HuH-7 (cell line): ENCODE data around the gene PPFIBP2.
"Not testable (repeated sequence)": the region's sequence is repeated elsewhere in the genome, so short reads cannot be mapped to it uniquely, and the experiment has no call there.

ENCODE experiments used
- DNase-seq: peaks from one replicate; pipeline ENCODE4 v3.0.0; 2011; ENCODE audit warnings: low spot score

The PPFIBP2 gene

DNA sequence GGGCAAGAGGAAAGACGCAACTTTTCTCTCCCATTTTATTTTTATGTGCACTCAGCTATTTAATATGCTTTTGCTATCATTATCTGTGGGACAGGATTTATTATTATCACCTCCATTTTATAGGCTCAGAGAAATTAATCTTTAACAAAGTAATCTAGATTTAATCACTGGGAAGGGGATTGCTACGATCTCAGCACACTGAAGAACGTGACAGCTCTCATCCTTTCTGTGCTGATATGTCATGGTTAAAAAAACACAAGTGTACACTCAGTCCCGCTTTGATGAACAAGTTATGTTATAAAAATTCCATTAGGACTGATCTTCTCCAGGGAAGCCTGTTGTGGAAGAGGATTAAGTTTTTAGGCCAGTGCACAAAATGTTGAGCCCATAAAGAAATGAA lies 121.9 kb downstream of the PPFIBP2 start:
- no peak for DNase-seq

DNA sequence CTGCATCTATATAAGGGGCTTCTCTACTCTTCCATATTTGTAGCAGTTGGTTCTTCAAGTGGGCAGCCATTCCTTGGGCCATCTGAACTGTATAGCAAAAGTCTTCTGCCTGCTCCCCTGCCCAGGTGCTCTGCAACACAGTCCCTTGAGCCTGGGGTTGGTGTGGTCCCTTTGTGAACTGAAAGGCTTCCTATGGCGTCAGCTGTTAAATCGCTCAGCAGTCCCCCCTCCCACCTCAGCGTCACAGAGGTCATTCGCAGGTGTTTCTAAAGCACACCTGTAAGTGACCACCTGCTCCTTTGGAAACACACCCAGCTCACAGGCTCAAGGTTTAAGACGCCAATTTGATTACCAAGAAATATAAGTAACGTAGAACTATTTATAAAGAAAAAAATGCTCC lies 122.6 kb downstream of the PPFIBP2 start:
- DNase-seq = no peak

DNA sequence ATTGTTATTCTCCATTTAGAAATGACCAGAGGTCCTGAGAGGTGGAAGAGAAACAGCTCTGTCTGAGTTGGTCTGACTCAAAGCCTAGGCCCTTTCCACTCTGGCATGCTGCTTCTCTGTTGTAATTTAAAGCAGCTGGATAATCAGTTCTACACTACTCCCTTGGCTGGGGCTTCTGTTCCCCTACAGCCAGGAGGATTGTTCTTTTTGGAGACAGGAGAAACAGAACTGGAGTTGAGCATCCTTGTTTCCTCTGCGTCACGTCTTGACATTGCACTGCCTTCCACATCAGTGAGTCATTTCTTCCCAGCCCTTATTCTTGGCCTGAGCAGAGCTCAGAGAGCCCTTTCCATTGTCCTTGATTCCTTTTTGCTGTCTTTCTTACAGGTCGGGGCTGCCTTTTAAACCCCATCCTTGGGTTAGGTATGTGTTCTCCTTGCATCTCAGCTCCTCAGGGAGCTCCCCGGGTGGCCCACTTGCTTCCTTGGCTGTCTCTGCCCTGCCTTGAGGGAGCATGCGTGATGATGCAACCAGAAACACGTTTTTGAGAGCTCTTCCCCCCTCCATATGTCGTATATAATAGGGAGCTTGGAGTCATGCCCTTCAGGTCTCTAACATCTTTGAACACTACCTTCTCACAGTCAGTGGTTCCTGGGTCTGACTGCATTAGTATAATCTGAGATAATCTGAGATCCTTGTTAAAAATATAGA lies 123.8 kb downstream of the PPFIBP2 start:
- no peak for DNase-seq

DNA sequence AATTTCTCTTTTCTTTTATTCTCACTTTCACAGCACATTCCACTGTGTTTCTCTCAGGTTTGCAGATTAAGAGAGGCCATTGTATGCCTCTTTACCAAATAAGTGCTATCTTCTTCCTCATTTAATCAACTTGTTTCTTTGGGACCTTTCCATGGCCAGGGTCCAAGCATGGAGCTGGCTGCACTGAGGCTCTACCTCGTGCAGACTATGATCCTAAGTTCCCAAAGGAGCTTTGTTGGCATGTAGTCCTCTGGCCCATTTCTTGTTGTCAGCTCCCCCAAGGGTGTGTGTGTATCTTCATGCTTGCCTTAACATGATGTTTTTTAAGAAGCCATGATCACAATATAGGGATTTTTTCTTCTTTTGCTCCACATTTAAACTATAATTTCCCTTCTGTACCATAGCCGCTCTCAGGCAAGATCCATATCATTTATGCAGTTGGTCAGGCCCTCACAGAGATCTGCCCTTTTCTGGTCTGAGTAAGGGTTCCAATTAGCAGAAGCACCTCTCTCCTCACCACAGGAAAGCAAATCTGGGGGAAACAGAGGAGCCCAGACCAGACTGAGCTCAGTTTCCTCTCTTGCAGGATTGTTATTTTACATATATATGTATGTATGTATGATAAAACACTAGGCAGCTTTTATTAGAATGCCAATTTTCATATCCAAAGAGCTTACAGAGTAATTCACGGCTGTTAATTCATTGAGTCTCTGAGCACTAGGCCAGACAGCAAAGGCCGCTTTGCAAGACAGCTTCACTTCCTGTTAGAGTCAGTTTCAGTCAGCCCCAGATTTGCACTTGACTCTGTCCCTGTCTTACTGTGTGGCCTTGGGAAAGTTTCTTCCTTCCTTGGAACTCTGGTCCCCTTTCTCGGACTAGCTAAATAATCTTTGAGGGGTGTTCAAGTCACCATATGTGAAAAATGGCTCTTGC lies 125.2 kb downstream of the PPFIBP2 start:
- DNase-seq = no peak

DNA sequence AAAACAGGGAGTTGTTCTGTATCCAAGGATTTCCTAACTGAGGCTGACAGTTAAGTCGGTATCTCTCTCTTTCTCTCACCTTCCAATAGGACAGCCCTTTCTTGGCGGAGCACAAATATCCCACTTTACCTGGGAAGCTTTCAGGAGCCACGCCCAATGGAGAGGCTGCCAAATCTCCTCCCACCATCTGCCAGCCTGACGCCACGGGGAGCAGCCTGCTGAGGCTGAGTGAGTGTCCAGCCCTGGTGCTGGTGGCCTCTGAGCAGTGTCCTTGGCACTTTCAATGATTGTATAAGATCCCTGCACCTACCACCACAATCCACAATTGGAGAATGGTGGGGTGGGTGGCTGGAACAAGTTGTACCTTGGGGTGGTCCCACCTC lies 125.8 kb downstream of the PPFIBP2 start:
- DNase-seq = no peak

DNA sequence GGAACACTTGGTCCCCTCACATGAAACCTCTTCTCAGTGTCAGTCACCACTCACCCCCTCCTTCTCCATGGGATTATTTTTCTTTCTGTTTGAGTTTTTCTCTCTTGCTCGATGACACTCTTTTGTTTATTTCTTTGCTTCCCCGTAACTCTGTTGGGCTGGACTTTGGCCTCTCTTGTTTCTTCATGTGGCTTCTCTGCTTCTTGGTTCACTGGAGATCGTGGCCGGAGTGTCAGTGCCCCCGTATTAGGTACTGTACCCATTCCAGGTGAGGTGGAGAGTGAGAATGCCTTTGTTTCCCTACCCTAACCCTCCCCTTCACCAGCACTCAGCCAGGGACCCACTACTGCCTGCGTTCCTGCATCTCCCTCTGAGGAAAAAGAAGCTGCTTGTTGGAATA lies 127.0 kb downstream of the PPFIBP2 start:
- no peak for DNase-seq

DNA sequence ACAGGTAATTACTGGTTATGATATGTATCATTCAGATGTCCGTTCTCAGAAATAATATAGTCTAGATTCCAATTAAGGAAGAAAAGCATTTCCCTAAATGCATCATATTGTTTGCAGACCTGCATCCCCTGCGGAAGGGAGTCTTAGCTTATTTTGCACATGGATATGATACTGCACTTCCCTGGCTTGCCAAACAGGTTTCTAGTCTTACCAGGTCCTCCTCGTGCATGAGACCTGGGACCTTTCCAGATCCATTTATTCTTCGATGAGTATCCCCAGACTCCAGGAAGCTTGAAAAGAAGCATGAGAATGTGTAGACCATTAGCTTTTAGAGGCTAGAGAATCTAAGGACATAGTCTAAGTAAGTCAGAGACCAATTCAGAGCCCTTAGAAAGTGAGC lies 128.9 kb downstream of the PPFIBP2 start:
- no peak for DNase-seq

DNA sequence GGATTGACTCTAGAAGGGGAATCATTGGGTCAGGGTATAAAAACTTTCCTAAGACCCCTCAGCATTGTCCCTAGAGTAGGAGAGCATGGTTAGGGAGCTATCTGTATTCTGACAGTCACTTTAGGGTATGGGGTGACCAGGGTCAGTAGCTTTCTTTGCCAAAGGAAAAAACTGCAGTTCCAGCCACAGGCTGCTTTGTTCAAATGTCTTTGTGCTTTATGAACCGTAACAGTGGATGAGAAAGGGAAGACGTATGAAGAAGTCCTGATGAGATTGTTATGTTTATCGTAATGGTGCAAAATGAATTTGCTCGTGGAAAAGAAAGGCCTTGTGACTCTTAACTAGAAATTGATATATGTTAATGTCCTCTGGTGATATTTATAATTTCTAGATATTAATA lies 129.5 kb downstream of the PPFIBP2 start:
- no peak for DNase-seq

DNA sequence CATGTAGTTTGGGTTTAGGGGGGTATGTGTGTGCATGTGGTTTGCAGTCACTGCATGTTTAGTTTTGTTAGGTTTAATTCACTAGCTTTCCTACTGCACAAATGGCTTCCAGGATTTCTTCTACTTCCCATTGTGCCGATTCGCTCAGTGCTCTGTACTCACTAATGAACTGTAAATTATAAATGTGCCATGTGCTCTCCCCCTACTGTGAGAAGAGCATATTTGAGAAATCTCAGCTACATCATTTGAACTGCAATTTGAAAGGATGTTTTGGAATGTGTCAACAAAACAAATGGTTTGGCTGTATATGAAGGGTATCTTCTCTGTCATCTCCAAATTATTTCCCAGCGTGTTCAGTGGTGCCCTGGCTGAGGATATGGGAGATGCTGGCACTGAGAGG lies 131.4 kb downstream of the PPFIBP2 start:
- DNase-seq = no peak

DNA sequence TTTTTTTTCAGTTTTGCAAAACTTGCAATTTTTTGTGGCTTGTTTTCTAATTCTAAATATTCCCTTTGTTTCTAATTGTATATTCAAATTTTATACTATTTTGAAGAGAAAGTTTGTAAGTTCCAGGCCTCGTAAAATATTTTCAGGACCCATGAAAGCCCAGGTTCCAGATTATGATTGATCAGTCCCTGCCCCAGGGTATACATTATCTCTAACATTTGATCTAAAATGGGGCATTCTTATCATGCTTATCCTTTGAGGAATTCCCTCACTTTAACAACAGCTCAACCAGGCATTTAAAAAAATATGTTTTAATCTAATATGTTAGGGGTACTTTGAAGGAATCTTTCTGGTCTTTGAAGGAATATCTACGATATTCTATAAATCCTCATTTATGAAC lies 133.1 kb downstream of the PPFIBP2 start:
- no peak for DNase-seq

DNA sequence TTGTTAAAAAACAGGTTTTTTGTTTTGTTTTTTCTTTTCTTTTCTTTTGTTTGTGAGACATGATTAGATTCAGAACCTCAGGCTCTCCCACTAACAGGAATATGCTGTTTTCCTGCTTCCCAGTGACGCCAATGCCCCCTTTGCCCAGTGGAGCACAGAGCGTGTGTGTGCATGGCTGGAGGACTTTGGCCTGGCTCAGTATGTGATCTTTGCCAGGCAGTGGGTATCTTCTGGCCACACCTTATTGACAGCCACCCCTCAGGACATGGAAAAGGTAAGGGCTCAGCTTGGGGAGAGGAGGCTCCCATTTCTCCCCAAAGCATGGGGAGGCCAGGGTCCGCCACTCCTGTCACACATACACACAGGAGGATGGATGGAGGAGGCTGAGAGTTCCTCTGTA lies 134.5 kb downstream of the PPFIBP2 start:
- no peak for DNase-seq

DNA sequence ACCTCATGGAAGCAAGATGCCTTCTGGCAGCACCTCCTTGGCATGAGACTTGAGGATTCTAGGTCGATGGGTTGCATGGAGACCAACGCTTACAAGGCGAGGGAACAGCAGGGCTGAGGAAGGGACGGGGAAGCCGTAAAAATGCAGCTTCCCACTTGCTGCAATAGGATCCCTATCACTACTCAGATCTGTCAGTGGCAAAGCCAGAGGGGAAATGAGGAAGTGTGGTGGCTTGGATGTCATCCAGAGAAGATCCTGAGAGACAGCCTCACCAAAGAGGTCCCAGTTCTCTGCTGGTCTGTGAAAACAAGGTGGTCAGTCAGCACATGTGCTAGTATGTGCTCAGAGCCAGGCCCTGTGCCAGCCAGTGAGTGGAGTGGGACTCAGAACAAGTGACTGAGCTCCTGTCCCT lies 137.3 kb downstream of the PPFIBP2 start:
- DNase-seq = no peak

DNA sequence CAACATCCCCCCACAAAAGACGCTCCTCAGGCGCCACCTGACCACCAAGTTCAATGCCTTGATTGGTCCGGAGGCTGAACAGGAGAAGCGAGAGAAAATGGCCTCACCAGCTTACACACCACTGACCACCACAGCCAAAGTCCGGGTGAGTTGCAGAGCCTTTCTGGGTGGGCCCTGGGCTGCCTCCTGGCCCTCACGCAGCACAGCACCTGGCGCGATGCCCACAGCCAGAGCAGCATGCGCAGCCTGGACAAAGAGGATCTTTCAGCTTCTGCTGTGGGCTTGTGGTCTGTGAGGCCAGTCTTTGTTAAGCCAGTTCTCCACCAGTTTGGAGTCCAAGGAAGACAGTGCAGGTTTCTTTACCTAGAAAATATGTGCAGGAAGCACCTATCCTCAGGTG lies 137.9 kb downstream of the PPFIBP2 start:
- no peak for DNase-seq

DNA sequence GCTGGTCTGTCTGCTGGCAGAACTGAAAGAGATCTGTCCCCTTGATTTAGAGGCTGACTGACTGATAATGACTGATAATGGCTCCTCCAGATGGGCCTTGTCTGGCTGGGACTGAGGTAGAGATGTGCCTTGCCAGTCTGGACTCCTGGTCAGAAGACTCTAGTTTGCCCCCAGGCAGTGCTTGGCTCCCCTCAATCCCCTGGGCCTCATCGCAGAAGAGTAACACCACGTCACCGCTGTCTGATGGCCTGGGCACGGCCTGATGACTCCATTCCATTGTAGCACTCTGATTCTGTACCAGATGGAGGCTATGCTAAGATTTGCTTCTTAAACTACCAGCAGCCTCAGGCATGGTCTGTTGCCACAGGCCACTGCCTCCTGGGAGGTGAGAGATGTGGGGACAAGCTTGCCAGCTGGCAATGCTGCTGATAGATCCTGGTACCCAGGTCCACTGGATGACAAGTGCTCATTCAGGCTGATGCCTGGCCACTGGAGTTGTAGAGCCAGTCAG lies 140.5 kb downstream of the PPFIBP2 start:
- no peak for DNase-seq

DNA sequence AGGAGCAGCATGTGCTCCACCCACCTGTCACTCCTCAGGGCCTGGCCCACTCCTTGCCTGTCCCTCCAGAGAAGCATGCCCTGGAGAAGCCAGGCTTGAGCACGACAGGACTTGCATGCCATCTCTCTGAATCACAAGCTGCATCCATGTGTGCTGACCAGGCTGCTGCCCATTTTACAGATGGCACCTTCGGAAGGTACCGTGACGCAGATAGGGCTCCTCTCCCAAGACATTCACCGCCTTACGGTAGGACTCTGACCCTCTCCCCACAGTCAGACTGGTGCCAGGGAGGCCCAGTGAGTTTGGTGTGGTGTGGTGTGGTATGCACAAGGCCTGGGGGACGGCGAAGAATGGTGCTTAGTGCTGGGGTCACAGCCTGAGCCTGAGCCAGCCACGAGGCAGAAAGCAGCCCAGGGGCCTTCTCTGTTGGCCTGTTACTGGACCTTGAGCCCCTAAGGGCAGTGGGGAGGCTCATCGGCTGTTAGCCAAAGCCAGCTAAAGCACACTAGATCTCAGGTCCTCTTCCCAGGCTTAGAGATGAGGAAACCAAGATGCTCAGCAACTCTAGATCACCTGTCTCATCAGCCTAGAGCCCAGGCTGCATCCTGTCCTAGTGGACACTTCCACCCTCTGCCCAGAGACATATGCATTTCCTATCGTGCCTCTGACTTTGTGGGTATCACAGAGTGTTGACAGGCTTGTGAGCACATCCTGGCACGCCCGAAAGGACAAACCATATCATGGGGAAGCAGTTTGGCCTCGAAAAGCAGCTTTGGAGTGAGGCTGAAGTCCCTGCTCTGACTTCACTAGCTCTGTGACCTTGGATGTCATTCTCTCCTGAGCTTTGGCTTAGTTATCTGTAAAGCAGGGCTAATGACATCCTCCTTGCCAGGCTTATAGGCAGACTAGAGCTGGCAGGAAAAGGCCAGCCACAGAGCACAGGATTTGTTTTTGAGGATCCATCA lies 141.7 kb downstream of the PPFIBP2 start:
- no peak for DNase-seq

DNA sequence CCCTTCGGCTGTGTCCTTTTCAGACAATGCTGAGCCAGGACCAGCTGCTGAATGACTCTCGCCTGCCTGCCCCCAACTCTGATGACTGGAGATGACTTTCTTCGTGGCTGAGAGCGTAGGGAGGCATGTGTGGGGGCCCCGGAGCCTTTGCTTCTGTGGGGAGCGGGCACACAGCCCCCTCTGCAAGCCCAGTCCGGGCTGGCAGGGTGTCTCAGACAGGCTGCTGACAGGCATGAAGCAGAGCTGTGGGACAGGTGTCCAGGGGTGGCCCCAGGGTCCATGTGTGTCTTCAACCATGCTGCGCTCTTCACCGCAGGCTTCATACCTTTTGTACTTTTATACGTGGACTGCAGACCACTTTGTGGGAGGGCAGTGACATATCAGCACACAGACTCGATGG lies 142.9 kb downstream of the PPFIBP2 start:
- no peak for DNase-seq

DNA sequence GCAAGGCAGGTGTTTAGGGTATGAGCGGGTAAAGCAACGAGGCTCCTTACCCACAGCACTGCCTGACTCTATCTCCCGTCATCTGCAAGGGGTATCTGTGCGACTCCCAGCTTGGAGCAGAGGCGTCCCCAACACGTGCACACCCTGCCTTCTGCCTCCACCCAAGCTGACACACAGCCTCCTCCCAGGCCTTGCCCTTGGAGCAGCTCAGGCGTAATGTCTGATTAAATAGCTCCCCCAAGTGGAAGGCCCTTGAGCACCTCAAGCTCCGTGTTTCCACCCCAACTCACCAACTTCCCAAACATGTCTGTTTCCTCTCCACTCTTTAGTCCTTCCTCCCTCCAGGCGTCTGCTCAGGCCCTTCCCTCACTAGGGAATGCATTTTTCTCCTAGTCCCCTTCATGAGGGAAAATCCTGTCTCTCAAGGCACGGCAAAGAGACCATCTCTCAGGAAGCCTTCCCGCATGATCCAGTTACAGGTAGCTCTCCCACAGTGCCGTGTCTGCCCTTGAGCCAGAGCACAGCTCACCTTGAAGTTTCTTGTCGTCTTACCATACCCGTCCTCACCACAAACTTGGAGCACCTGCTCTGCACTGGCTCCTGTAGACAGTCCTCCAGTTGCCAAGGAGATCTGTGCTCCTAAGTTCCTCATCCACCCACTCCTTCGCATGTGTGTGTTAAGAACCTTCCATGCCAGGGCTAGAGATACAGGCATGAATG lies 143.7 kb downstream of the PPFIBP2 start:
- DNase-seq = peak; percentile 54

DNA sequence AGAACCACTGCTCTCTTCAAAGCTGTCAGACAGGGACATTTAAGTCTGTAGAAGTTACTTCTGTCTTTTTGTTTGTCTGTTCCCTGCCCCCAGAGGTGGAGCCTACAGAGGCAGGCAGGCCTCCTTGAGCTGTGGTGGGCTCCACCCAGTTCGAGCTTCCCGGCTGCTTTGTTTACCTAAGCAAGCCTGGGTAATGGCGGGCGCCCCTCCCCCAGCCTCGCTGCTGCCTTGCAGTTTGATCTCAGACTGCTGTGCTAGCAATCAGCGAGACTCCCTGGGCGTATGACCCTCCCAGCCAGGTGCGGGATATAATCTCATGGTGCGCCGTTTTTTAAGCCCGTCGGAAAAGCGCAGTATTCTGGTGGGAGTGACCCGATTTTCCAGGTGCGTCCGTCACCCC lies 149.7 kb downstream of the PPFIBP2 start:
- DNase-seq = not testable (repeated sequence)

DNA sequence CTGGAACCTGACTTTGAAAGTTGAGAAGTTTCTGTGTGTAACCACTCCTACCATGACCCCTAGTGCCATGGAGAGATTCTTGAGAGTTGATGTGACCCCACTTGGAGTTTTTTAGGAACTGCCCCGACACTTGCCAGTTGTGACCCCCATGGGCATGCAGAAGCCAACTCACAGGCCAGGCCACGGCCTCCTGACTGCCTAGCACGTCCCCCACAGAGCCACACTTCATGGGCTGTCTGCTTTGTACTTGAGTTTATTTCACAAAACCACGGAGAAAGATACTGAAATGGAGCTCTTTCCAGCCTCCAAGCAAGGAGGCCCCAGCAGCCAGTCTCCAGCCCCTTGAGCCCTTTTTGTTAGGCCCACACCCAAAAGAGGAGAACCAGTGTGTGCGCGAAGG lies 151.1 kb downstream of the PPFIBP2 start:
- DNase-seq = no peak

DNA sequence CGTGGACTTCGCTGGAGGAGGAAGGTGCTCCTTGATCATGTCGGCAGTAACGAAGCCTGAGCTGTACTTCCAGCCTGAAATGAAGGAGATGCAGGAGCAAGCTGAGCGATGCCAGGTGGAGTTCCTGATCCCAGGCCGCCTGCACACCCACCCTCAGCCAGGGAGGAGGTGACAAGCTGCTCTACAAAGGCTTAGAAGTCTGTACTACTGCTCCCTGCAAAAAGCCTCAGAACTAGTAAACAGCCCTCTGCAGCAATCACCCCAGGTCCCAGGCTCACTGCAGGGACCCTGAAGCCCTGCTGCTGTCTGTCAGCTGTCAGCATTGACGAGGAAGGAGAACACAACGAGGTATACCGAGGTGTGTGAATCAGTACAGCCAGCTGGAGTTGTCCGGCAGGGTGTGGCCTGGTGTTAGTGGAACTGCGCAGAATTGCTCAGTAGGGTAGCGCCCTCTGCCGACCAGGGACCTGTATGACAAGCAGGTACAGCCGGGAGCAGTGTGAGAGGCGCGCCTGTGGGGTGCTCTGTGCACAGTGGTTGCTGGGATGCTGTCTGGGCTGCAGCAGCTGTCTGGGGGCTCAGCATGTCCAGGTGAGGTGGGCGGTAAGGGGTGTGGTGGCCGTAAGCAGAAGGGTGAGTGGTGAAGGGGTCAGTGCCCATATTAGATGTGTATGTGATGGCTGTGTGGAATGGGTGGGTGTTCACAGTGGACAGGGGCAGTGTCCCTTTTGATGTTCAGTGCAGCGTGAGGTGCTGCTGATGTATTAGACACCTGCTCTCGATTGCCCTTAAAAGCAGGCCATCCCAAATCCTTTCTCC lies 151.9 kb downstream of the PPFIBP2 start:
- peak; percentile 91 for DNase-seq
